Ovary (tissue), 3 donors: ENCODE data around the gene GRHL3.

ENCODE experiments used
- POLR2A ChIP-seq: fragments of 450-650 bp; IDR thresholded peaks from one replicate; pipeline ENCODE4 v1.6.1; 2017; ENCODE audit warnings: antibody characterized with exemption, mild to moderate bottlenecking, moderate library complexity
- TF ChIP-seq, protein P1 (sequence below), 3 donors: fragments of 450-650 bp in 2 of 3; fragments of 200-600 bp in 1 of 3; IDR thresholded peaks; one replicate each; pipeline versions ENCODE4 v1.5.1 to v1.8.0; 2016 to 2022; ENCODE audit warnings: antibody characterized with exemption in 3 of 3, mild to moderate bottlenecking in 1 of 3
- donor health status: DM: no; HTN: no; CAD: no.

GRCh38 chr1:24380508-24380907 is 61.4 kb downstream of the GRHL3 start:
- TF ChIP-seq, protein P1, sequence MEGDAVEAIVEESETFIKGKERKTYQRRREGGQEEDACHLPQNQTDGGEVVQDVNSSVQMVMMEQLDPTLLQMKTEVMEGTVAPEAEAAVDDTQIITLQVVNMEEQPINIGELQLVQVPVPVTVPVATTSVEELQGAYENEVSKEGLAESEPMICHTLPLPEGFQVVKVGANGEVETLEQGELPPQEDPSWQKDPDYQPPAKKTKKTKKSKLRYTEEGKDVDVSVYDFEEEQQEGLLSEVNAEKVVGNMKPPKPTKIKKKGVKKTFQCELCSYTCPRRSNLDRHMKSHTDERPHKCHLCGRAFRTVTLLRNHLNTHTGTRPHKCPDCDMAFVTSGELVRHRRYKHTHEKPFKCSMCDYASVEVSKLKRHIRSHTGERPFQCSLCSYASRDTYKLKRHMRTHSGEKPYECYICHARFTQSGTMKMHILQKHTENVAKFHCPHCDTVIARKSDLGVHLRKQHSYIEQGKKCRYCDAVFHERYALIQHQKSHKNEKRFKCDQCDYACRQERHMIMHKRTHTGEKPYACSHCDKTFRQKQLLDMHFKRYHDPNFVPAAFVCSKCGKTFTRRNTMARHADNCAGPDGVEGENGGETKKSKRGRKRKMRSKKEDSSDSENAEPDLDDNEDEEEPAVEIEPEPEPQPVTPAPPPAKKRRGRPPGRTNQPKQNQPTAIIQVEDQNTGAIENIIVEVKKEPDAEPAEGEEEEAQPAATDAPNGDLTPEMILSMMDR (IDR thresholded peaks at IDR 0.05): no peak
- no peak for TF ChIP-seq POLR2A
